CD14-positive monocyte (primary cell): ENCODE data around the gene DNMT3A. TPM values are rescaled to one million over a fixed set of nuclear protein-coding genes. Genes with fewer than 3 reads are reported as not detected.

Experiments
- DNase-seq, 3 donors: peaks; one replicate each; pipeline ENCODE4 v3.0.0-alpha.2; 2011 to 2022
- H2AFZ ChIP-seq: 2 replicates; pipeline ENCODE4 v1.6.0; 2012; ENCODE audit warnings: mild to moderate bottlenecking, low read depth, low read length, inconsistent platforms; ENCODE audit not compliant: insufficient read depth, poor library complexity, severe bottlenecking
- H3K27ac ChIP-seq, 2 donors: 1 replicate in 1 of 2; 2 replicates in 1 of 2; pipeline ENCODE4 v1.5.1; 2012 to 2013; ENCODE audit warnings: low read length in 2 of 2, control low read depth in 1 of 2, inconsistent platforms in 1 of 2, low read depth in 1 of 2, mild to moderate bottlenecking in 1 of 2
- H3K27me3 ChIP-seq, 2 donors: one replicate each; pipeline versions ENCODE4 v1.6.0 to v1.6.1; 2011 to 2013; ENCODE audit warnings: low read length in 2 of 2; ENCODE audit not compliant: control insufficient read depth in 2 of 2, insufficient read depth in 2 of 2
- H3K36me3 ChIP-seq, 2 donors: replicated peaks in 1 of 2; 1 replicate in 1 of 2; 2 replicates in 1 of 2; pipeline versions ENCODE4 v1.5.1 to v1.6.1; 2012 to 2013; ENCODE audit warnings: low read length in 2 of 2, control low read depth in 1 of 2, inconsistent platforms in 1 of 2, mild to moderate bottlenecking in 1 of 2; ENCODE audit not compliant: insufficient read depth in 2 of 2, control insufficient read depth in 1 of 2
- H3K4me1 ChIP-seq, 2 donors: 1 replicate in 1 of 2; 2 replicates in 1 of 2; pipeline versions ENCODE4 v1.5.1 to v1.6.1; 2012 to 2013; ENCODE audit warnings: low read length in 2 of 2, control low read depth in 1 of 2, inconsistent platforms in 1 of 2, mild to moderate bottlenecking in 1 of 2, moderate library complexity in 1 of 2; ENCODE audit not compliant: insufficient read depth in 2 of 2, control insufficient read depth in 1 of 2
- H3K4me2 ChIP-seq: replicated peaks from 2 replicates; pipeline ENCODE3; 2012; ENCODE audit warnings: low read length, moderate library complexity, mild to moderate bottlenecking; ENCODE audit not compliant: poor library complexity, severe bottlenecking; ENCODE audit errors: extremely low read depth
- H3K4me3 ChIP-seq, 3 experiments: fragments of 200-600 bp in 1 of 3; sonication (generic) in 1 of 3; replicated peaks in 1 of 3; 1 replicate in 2 of 3; 2 replicates in 1 of 3; pipeline ENCODE4 v1.5.1; 2011 to 2013; ENCODE audit warnings: low read length in 3 of 3, mild to moderate bottlenecking in 3 of 3, control low read depth in 2 of 3, low read depth in 2 of 3, inconsistent platforms in 1 of 3, moderate library complexity in 1 of 3
- H3K79me2 ChIP-seq: 2 replicates; pipeline ENCODE4 v1.6.0; 2012; ENCODE audit warnings: mild to moderate bottlenecking, control low read depth, inconsistent platforms, low read length, moderate library complexity; ENCODE audit not compliant: insufficient read depth
- H3K9ac ChIP-seq: 2 replicates; pipeline ENCODE4 v1.6.0; 2017; ENCODE audit warnings: low read length, mild to moderate bottlenecking; ENCODE audit not compliant: insufficient read depth, poor library complexity, severe bottlenecking
- H3K9me3 ChIP-seq, 2 donors: replicated peaks in 1 of 2; 1 replicate in 1 of 2; 2 replicates in 1 of 2; pipeline versions ENCODE4 v1.5.1 to v1.6.1; 2012 to 2013; ENCODE audit warnings: low read length in 2 of 2, control low read depth in 1 of 2; ENCODE audit not compliant: control insufficient read depth in 1 of 2, insufficient read depth in 1 of 2
- H4K20me1 ChIP-seq: 2 replicates; pipeline ENCODE4 v1.6.0; 2012; ENCODE audit warnings: mild to moderate bottlenecking, low read length, control low read depth, moderate library complexity; ENCODE audit not compliant: insufficient read depth
- H3K27ac Mint-ChIP-seq, 7 donors: one replicate each; pipeline ENCODE4 v1.8.0; 2020; ENCODE audit warnings: mild to moderate bottlenecking in 7 of 7, mixed read lengths in 7 of 7, moderate library complexity in 6 of 7, inconsistent platforms in 2 of 7
- H3K27me3 Mint-ChIP-seq, 3 donors: one replicate each; pipeline ENCODE4 v1.8.0; 2021 to 2022; ENCODE audit warnings: low read depth in 3 of 3, mild to moderate bottlenecking in 3 of 3, mixed read lengths in 3 of 3, moderate library complexity in 3 of 3, inconsistent platforms in 1 of 3
- H3K36me3 Mint-ChIP-seq, 2 donors: one replicate each; pipeline ENCODE4 v1.8.0; 2020; ENCODE audit warnings: mixed read lengths in 2 of 2, inconsistent platforms in 1 of 2, mild to moderate bottlenecking in 1 of 2
- H3K4me1 Mint-ChIP-seq: one replicate; pipeline ENCODE4 v1.8.0; 2020; ENCODE audit warnings: mild to moderate bottlenecking, mixed read lengths
- H3K4me3 Mint-ChIP-seq, 2 donors: one replicate each; pipeline ENCODE4 v1.8.0; 2020; ENCODE audit warnings: mild to moderate bottlenecking in 2 of 2, mixed read lengths in 2 of 2, moderate library complexity in 1 of 2
- H3K9me3 Mint-ChIP-seq, 7 donors: one replicate each; pipeline ENCODE4 v1.8.0; 2020 to 2022; ENCODE audit warnings: mixed read lengths in 7 of 7, mild to moderate bottlenecking in 6 of 7, moderate library complexity in 6 of 7, inconsistent platforms in 2 of 7
- WGBS: methylation state at CpG from one replicate; pipeline ENCODE4 v1.1.5; 2013; ENCODE audit warnings: missing lambda C conversion rate; ENCODE audit not compliant: insufficient coverage; 5-methylcytosine and 5-hydroxymethylcytosine counted together
- intact Hi-C, 2 donors: fragments of 100-400 bp; cut with micrococcal nuclease; formaldehyde crosslinking; loops; one replicate each; pipeline versions ENCODE4 v1.15.0 to v1.15.1; 2023
- polyA plus RNA-seq, 3 donors: library from polyadenylated mRNA; depleted of rRNA in 1 of 3; unstranded in 2 of 3; stranded (reverse) in 1 of 3; fragments of 300-500 nt in 2 of 3; fragments of >200 nt in 1 of 3; fragmentation: Illumina TruSeq in 2 of 3; gene quantifications; 1 replicate in 2 of 3; 2 replicates in 1 of 3; pipeline ENCODE4 v1.2.3, GENCODE V29; 2012 to 2021
- TF ChIP-seq, protein P1 (sequence below): fragments of 200-600 bp; IDR thresholded peaks from one replicate; pipeline ENCODE4 v1.8.0; 2022; ENCODE audit warnings: antibody characterized with exemption, mild to moderate bottlenecking

Gene DNMT3A
- polyA plus RNA-seq, 3 donors = 1.7 to 7.9 (median 2.7) TPM

DNA sequence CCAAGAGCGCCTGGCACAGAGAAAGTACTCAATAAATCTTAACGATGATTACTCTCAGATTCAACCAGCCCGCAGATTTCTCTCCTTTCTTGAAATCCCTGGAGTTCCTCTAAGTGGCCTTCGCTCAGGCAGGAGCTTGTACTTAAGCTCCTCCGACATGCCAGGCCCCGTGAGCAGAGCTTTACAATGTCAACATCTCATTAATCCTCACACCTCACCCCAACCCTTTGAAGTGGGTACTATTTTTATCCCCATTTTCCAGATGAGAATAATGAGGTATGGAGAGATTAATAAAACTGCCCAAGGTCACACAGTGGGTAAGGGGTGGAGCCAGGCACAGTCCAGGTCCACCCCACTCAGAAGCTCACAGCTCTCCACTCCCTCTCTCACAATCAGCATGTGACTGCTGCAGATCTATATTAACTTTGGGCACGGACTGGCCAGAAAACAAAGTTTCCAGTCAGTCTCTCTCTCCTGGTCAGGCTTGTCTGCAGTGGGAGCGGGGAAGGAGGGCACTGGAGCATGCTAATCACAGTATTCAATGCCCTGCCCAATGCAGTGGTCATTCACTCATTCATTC lies 18.0 kb downstream of the DNMT3A start:
- Histone ChIP-seq H3K9me3 (peaks cover 10 to 16% of the 10 kb centered on the region in 2 donors), H3K4me3 (no peak overlapping the region), H3K4me2 (no peak overlapping the region), H3K27me3 (no peaks in the 10 kb centered on the region), H3K27ac (no peak overlapping the region), H3K4me1 (no peaks in the 10 kb centered on the region), H3K79me2 (no peaks in the 10 kb centered on the region), H2AFZ (no peak overlapping the region), H4K20me1 (peaks cover 67% of the 10 kb centered on the region), H3K9ac (no peak overlapping the region), H3K36me3 (peaks cover 0 to 15% of the 10 kb centered on the region in 2 donors)
- Mint-ChIP-seq H3K27ac (no peak overlapping the region), H3K27me3 (peaks cover 0 to 4% (median 3%) of the 10 kb centered on the region in 3 donors), H3K36me3 (peaks cover 22 to 27% of the 10 kb centered on the region in 2 donors), H3K4me3 (no peak overlapping the region), H3K9me3 (peaks cover 17 to 21% (median 19%) of the 10 kb centered on the region in 7 donors), H3K4me1 (peaks cover 5% of the 10 kb centered on the region)
- TF ChIP-seq, protein P1, sequence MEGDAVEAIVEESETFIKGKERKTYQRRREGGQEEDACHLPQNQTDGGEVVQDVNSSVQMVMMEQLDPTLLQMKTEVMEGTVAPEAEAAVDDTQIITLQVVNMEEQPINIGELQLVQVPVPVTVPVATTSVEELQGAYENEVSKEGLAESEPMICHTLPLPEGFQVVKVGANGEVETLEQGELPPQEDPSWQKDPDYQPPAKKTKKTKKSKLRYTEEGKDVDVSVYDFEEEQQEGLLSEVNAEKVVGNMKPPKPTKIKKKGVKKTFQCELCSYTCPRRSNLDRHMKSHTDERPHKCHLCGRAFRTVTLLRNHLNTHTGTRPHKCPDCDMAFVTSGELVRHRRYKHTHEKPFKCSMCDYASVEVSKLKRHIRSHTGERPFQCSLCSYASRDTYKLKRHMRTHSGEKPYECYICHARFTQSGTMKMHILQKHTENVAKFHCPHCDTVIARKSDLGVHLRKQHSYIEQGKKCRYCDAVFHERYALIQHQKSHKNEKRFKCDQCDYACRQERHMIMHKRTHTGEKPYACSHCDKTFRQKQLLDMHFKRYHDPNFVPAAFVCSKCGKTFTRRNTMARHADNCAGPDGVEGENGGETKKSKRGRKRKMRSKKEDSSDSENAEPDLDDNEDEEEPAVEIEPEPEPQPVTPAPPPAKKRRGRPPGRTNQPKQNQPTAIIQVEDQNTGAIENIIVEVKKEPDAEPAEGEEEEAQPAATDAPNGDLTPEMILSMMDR = no peak
- DNase-seq = no peak
- intact Hi-C loops = no loop called here
- 99% methylated on average over 5 of the region's 8 CpGs for WGBS

DNA sequence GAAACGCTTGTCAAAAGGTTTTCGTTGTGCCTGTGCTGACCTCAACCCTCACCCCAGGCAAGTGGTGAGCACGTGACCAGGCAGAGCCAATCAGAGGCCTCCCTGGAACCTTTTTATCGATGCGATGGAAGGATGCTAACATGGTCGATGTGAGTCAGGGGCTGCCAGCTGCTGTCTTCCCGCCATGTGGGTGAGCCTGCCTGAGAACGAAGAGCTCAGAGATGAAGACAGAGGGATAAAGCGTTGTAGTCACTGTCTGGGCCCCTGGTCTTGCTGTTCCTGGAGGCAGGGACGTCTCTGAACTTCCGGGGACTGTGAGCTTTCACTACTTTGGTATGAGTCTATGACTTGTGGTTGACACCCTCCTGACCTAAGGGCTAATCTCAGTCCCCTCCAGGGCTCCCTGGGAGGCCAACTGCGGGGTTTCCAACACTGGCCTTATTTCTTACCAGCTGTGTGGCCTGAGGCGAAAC lies 18.6 kb downstream of the DNMT3A start:
- no peak overlapping the region for H3K9ac ChIP-seq
- no peak overlapping the region for H3K4me3 Mint-ChIP-seq
- H3K36me3 Mint-ChIP-seq = peaks cover 23 to 24% of the 10 kb centered on the region in 2 donors
- no peak for DNase-seq
- peaks cover 0 to 4% (median 3%) of the 10 kb centered on the region in 3 donors for H3K27me3 Mint-ChIP-seq
- no peaks in the 10 kb centered on the region for H3K79me2 ChIP-seq
- peaks cover 0 to 15% of the 10 kb centered on the region in 2 donors for H3K36me3 ChIP-seq
- peaks cover 5% of the 10 kb centered on the region for H3K4me1 Mint-ChIP-seq
- H3K27me3 ChIP-seq = no peaks in the 10 kb centered on the region
- no peak overlapping the region for H3K27ac Mint-ChIP-seq
- H3K27ac ChIP-seq = no peak overlapping the region
- peaks cover 10 to 16% of the 10 kb centered on the region in 2 donors for H3K9me3 ChIP-seq
- H4K20me1 ChIP-seq = peaks cover 61% of the 10 kb centered on the region
- H3K4me1 ChIP-seq = no peaks in the 10 kb centered on the region
- WGBS = 92% methylated on average over 11 of the region's 13 CpGs
- intact Hi-C loops = no loop called here
- H3K9me3 Mint-ChIP-seq = peaks cover 17 to 21% (median 18%) of the 10 kb centered on the region in 7 donors
- no peak overlapping the region for H3K4me2 ChIP-seq
- H2AFZ ChIP-seq = no peak overlapping the region
- H3K4me3 ChIP-seq = no peak overlapping the region
- TF ChIP-seq, protein P1 = no peak
